GM12878 (cell line): ENCODE data around the gene ARL3. TPM values are rescaled to one million over a fixed set of nuclear protein-coding genes. Genes with fewer than 3 reads are reported as not detected.

Source experiments
- ATAC-seq: fragments of 200-7000 bp; cut with Tn5 transposase; 3 replicates; pipeline ENCODE4 v1.9.1; 2020; ENCODE audit warnings: mild to moderate bottlenecking, moderate library complexity
- BruUV-seq: library from RNA; stranded (reverse); fragments of 400-500 nt; replicated peaks from 2 replicates; lab custom pipeline; 2021; lab: Mats Ljungman, UMichigan
- CTCF ChIA-PET: fragments of 300-600 bp; sonication (Branson Sonifier 250); formaldehyde crosslinking; extraction: SDS; loops from one replicate; lab custom pipeline; 2021; ENCODE audit warnings: inconsistent platforms; lab: Yijun Ruan, JAX
- POLR2A ChIA-PET: fragments of 350-600 bp; formaldehyde crosslinking; extraction: SDS; loops from one replicate; lab custom pipeline; 2021; ENCODE audit warnings: inconsistent platforms; lab: Charles Lee
- RAD21 ChIA-PET: fragments of 300-600 bp; sonication (Branson Sonifier 250); formaldehyde crosslinking; loops from one replicate; lab custom pipeline; 2023; ENCODE audit warnings: antibody characterized with exemption; ENCODE audit not compliant: unreplicated experiment; lab: Charles Lee
- SMC1A ChIA-PET: fragments of 300-600 bp; sonication (Branson Sonifier 250); formaldehyde crosslinking; loops from one replicate; lab custom pipeline; 2023; ENCODE audit not compliant: unreplicated experiment, uncharacterized antibody; lab: Charles Lee
- DNase-seq: peaks from one replicate; pipeline ENCODE4 v3.0.0-alpha.2; 2011; ENCODE audit warnings: low read depth, low spot score
- FAIRE-seq: peaks from 3 replicates; lab custom pipeline; 2011; peaks lifted over from hg19 to GRCh38; lab: Jason Lieb, UNC
- H2AFZ ChIP-seq: 2 replicates; pipeline ENCODE4 v1.6.0; 2011; ENCODE audit warnings: low read depth, low read length, control low read depth; ENCODE audit not compliant: control insufficient read depth
- H3K27ac ChIP-seq: 2 replicates; pipeline ENCODE4 v1.5.1; 2011; ENCODE audit warnings: control low read depth; ENCODE audit not compliant: control insufficient read depth, insufficient read depth
- H3K27me3 ChIP-seq, 2 experiments: replicated peaks in 1 of 2; 2 replicates each; pipeline versions ENCODE4 v1.6.0 to v1.6.1; 2011; ENCODE audit warnings: low read length in 1 of 2; ENCODE audit not compliant: control insufficient read depth in 2 of 2, insufficient read depth in 2 of 2
- H3K36me3 ChIP-seq, 2 experiments: 2 replicates each; pipeline ENCODE4 v1.5.1; 2011; ENCODE audit warnings: low read length in 1 of 2; ENCODE audit not compliant: control insufficient read depth in 2 of 2, insufficient read depth in 2 of 2
- H3K4me1 ChIP-seq: 2 replicates; pipeline ENCODE4 v1.6.1; 2011; ENCODE audit warnings: mild to moderate bottlenecking, low read length, moderate library complexity, mixed read lengths; ENCODE audit not compliant: control insufficient read depth, insufficient read depth
- H3K4me2 ChIP-seq: 2 replicates; pipeline ENCODE4 v1.6.0; 2011; ENCODE audit warnings: control low read depth; ENCODE audit not compliant: control insufficient read depth, insufficient read depth
- H3K4me3 ChIP-seq: fragments of 200-600 bp; sonication (generic); 2 replicates; pipeline ENCODE4 v1.5.1; 2016
- H3K79me2 ChIP-seq: 2 replicates; pipeline ENCODE4 v1.6.0; 2011; ENCODE audit warnings: low read length; ENCODE audit not compliant: control insufficient read depth, insufficient read depth
- H3K9ac ChIP-seq: 2 replicates; pipeline ENCODE4 v1.8.0; 2011; ENCODE audit warnings: low read length, control low read depth, mixed read lengths; ENCODE audit not compliant: control insufficient read depth, insufficient read depth
- H3K9me3 ChIP-seq: replicated peaks from 3 replicates; pipeline ENCODE4 v1.5.1; 2011; ENCODE audit warnings: mild to moderate bottlenecking, low read length; ENCODE audit not compliant: control insufficient read depth, insufficient read depth
- H4K20me1 ChIP-seq: 2 replicates; pipeline ENCODE4 v1.6.0; 2011; ENCODE audit not compliant: control insufficient read depth, insufficient read depth
- CREM ChIP-seq: IDR thresholded peaks from 2 replicates; pipeline ENCODE4 v1.6.1; 2014; ENCODE audit warnings: antibody characterized with exemption, low read depth
- DPF2 ChIP-seq: fragments of 450-650 bp; IDR thresholded peaks from 2 replicates; pipeline ENCODE4 v1.6.1; 2017; ENCODE audit warnings: mild to moderate bottlenecking
- IRF4 ChIP-seq: IDR thresholded peaks from 2 replicates; pipeline ENCODE4 v1.6.1; 2011; ENCODE audit warnings: low read depth, low read length
- IRF5 ChIP-seq: fragments of 450-650 bp; IDR thresholded peaks from 2 replicates; pipeline ENCODE4 v1.6.1; 2017; ENCODE audit warnings: borderline replicate concordance
- MXI1 ChIP-seq: fragments of 150-350 bp; IDR thresholded peaks from 2 replicates; pipeline ENCODE4 v1.6.1; 2011; ENCODE audit warnings: low read depth, mild to moderate bottlenecking, inconsistent platforms, low read length, improper control_type of control experiment
- NKRF ChIP-seq: fragments of 450-650 bp; conservative IDR thresholded peaks from 2 replicates; pipeline ENCODE4 v1.6.1; 2017; ENCODE audit warnings: mild to moderate bottlenecking, moderate library complexity
- NRF1 ChIP-seq: conservative IDR thresholded peaks from 2 replicates; pipeline ENCODE4 v1.6.1; 2011; ENCODE audit warnings: mild to moderate bottlenecking, low read depth, low read length, improper control_type of control experiment
- POLR2A ChIP-seq: IDR thresholded peaks from 2 replicates; pipeline ENCODE4 v1.6.1; 2011; ENCODE audit warnings: low read depth, mild to moderate bottlenecking, low read length
- POU2F2 ChIP-seq: IDR thresholded peaks from 3 replicates; pipeline ENCODE4 v1.6.1; 2011; ENCODE audit warnings: low read depth, mild to moderate bottlenecking, low read length, borderline replicate concordance
- ZBTB40 ChIP-seq: fragments of 450-650 bp; IDR thresholded peaks from 2 replicates; pipeline ENCODE4 v1.6.1; 2016; ENCODE audit warnings: mild to moderate bottlenecking, moderate library complexity, borderline replicate concordance
- WGBS: methylation state at CpG from one replicate; pipeline ENCODE4 v1.1.6; 2016; ENCODE audit warnings: low lambda C conversion rate; ENCODE audit not compliant: insufficient replicate concordance, insufficient coverage; ENCODE audit errors: missing lambda C conversion rate; 5-methylcytosine and 5-hydroxymethylcytosine counted together
- in situ Hi-C: fragments of 300-500 bp; cut with MboI; formaldehyde crosslinking; loops from 9 replicates; pipeline ENCODE4 v1.14.3; 2018; ENCODE audit warnings: mixed read lengths
- intact Hi-C: fragments of 100-400 bp; cut with micrococcal nuclease; formaldehyde crosslinking; loops from one replicate; pipeline ENCODE4 v1.14.2; 2022; ENCODE audit not compliant: unreplicated experiment
- polyA plus RNA-seq, 11 experiments: library from polyadenylated mRNA; depleted of rRNA in 4 of 11; unstranded in 6 of 11; stranded (reverse) in 5 of 11; fragments of >200 nt; fragmentation: Nextera tagmentation in 4 of 11; fragmentation: Illumina TruSeq in 1 of 11; extraction: Ambion mirVana in 4 of 11; extraction: Trizol in 1 of 11; gene quantifications; 1 replicate in 1 of 11; 2 replicates in 10 of 11; pipeline versions ENCODE4 v1.2.1 to v1.2.3, GENCODE V29; 2011 to 2016; ENCODE audit warnings: inconsistent platforms in 2 of 11, missing spikeins in 2 of 11, low read depth in 1 of 11
- total RNA-seq, 4 experiments: library from RNA; depleted of rRNA in 3 of 4; stranded (reverse); fragments of >200 nt in 3 of 4; fragmentation: Illumina TruSeq in 1 of 4; extraction: Trizol in 1 of 4; gene quantifications; 2 replicates each; pipeline versions ENCODE4 v1.2.1 to v1.2.3, GENCODE V29; 2013 to 2021

Gene ARL3
- total and polyA plus RNA-seq, 10 of the 15 experiments (the other 5 are each of a cell fraction or from before 2014, with no cell fraction given): 4.9 to 26.1 (median 11.0) TPM

DNA sequence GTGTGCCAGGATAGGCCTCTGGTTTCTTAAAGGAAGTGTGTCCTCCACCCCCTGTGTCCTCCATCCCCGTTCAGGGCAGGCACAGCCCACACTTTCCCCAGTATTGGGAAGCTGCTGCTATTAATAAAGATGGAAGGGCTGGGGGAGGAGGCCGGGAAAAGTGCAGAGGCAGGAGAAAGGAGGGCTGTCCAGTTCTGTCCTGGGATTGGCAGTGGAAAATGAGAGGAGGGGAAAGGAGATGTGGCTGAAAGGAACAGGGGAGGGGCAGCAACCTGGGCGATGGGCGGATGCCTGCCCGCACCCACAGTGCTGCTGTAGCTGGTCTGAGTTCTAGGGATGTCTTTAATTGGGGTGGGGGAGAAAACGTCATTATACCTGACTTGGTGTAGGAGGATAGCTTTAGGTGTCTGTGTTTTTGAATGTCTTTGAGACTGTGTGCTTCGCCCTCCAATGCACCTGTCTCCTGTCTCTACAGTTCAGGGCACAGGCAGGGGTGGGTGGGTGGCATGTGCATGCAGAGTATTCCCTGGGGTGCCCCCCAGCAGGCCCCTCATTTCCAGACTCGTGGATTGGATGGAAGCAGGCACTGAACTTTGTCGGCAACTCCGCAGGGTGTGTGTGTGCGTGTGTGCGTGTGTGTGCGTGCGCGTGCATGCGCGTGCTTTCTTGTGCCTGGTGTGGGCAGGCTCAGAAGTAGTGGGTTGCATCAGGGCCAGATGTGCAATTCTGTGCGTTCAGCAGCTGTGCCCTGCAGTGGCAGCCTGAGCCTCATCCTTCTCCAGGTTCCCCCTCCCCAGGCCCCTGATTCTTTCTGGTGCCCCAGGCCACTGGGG is 67.4 kb downstream of the ARL3 start:
- H4K20me1 ChIP-seq: no peaks in the 10 kb centered on the region
- H3K4me2 ChIP-seq: peak overlapping the region; percentile 98
- RAD21 ChIA-PET: interaction anchor here (1.2 to 5.0 kb wide), 8 partner anchors 14 to 144 kb away, joined by 4 to 59 read pairs (median 10); partner anchors contain the start of genes ACTR1A, ARL3, SFXN2 and SUFU
- peaks cover 94% of the 10 kb centered on the region for H3K79me2 ChIP-seq
- POLR2A ChIA-PET: interaction anchor here (0.6 to 14.1 kb wide), 9 partner anchors 9 to 276 kb away, joined by 3 to 151 read pairs (median 5); partner anchors contain the start of genes ARL3, SFXN2 and WBP1L
- 5% methylated on average over 18 of the region's 18 CpGs for WGBS
- no peaks in the 10 kb centered on the region for H3K36me3 ChIP-seq
- peak overlapping the region; percentile 93 for H3K4me3 ChIP-seq
- FAIRE-seq: peak; percentile 88
- SMC1A ChIA-PET: interaction anchor here (0.5 to 9.3 kb wide), 8 partner anchors 9 to 138 kb away, joined by 3 to 103 read pairs (median 4); partner anchors contain the start of genes ARL3 and SFXN2
- peaks cover 50% of the 10 kb centered on the region for H3K4me1 ChIP-seq
- peak overlapping the region; percentile 99 for H3K9ac ChIP-seq
- no TSS peak for BruUV-seq
- intact Hi-C loops: loop anchor here (1.0 to 10.0 kb wide), 4 partner anchors 66 to 548 kb away; partner anchors contain the start of genes ACTR1A, NFKB2 and NT5C2
- H3K9me3 ChIP-seq: no peaks in the 10 kb centered on the region
- H3K27me3 ChIP-seq: no peaks in the 10 kb centered on the region
- H3K27ac ChIP-seq: peak overlapping the region; percentile 96
- in situ Hi-C loops: no loop called here
- CTCF ChIA-PET: interaction anchor here (1.2 to 13.5 kb wide), 4 partner anchors 13 to 66 kb away, joined by 11 to 128 read pairs (median 18); partner anchors contain the start of gene ARL3
- DNase-seq: no peak
- peak; percentile 6 for ATAC-seq
- no peak overlapping the region for H2AFZ ChIP-seq
- TF ChIP-seq NKRF (peak; percentile 7; the same call in 1 of the 2 replicates), CREM (peak; percentile 22; the same call in 1 of the 2 replicates), IRF5 (no peak), POU2F2 (0 out of 3 replicates have a peak, but pooled peaks have one; percentile 13), NRF1 (peak; percentile 30; the same call in 1 of the 2 replicates), IRF4 (0 out of 2 replicates have a peak, but pooled peaks have one; percentile 16), ZBTB40 (peak; percentile 19; the same call in 1 of the 2 replicates), POLR2A (peak; percentile 67; the same call in 1 of the 2 replicates), DPF2 (0 out of 2 replicates have a peak, but pooled peaks have one; percentile 12), MXI1 (no peak)
